ENCODE measurements around the gene APRT.

DNA sequence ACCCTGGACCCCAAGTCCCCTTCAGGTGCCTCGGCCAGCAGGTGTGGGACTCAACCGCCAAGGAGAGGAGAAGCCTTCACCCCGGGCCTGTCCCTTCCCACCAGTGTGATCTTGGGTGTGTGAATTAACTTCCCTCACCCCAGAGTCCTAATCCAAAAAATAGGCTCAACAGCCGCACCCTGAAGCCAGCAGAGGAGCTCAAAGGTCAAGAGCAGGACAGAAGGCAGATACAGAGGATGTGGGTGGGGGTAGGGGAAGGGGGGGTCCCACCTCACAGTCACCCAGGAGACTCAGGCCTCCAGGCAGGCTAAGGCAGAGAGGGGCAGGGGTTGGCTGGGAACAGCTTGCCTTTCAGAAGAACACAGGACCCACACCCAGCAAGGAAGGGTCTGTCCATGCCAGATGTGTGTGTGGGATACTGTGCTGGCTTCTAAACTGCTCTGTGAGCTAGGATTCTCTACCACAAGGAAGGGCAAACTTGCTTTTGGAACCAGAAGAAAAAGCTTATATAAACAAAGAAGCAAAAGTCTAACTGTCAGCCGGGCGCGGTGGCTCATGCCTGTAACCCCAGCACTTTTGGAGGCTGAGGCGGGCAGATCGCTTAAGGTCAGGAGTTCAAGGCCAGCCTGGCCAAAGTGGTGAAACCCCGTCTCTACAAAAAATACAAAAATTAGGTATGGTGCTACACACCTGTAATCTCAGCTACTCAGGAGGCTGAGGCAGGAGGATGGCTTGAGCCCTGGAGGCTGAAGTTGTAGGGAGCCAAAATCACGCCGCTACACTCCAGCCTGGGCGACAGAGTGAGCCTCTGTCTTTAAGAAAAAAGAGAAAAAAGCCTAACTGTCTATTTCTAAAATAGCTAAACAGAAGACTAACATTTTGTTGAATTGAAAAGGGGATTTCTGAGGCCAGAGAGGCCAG lies 31.3 kb downstream of the APRT start:
- TF ChIP-seq NR2C2 (IDR thresholded peaks at IDR 0.05; ENCODE audit: borderline replicate concordance, control insufficient read depth, insufficient read length, low read depth) (no peak), EZH2 (IDR thresholded peaks at IDR 0.05; ENCODE audit: borderline replicate concordance, control insufficient read depth, low read depth, low read length) (no peak), ETV6 (conservative IDR thresholded peaks at IDR 0.05 in 1 of 2, IDR thresholded peaks at IDR 0.05 in 1 of 2; ENCODE audit: borderline replicate concordance in 1 of 2, low read depth in 1 of 2) (no peak), POLR2A (IDR thresholded peaks at IDR 0.05; ENCODE audit: low read depth, low read length) (no peak; the same call in 1 of the 2 replicates), POLR2AphosphoS5 (IDR thresholded peaks at IDR 0.05; ENCODE audit: low read length) (no peak), TAF1 (IDR thresholded peaks at IDR 0.05; ENCODE audit: borderline replicate concordance, low read depth, low read length) (no peak), FOXM1 (IDR thresholded peaks at IDR 0.05; ENCODE audit: low read depth, low read length) (no peak), ATF3 (IDR thresholded peaks at IDR 0.05; ENCODE audit: borderline replicate concordance, extremely low read depth, low read depth, low read length) (no peak), CREB1 (IDR thresholded peaks at IDR 0.05; ENCODE audit: low read depth) (no peak)
- TF ChIP-seq, protein P1, sequence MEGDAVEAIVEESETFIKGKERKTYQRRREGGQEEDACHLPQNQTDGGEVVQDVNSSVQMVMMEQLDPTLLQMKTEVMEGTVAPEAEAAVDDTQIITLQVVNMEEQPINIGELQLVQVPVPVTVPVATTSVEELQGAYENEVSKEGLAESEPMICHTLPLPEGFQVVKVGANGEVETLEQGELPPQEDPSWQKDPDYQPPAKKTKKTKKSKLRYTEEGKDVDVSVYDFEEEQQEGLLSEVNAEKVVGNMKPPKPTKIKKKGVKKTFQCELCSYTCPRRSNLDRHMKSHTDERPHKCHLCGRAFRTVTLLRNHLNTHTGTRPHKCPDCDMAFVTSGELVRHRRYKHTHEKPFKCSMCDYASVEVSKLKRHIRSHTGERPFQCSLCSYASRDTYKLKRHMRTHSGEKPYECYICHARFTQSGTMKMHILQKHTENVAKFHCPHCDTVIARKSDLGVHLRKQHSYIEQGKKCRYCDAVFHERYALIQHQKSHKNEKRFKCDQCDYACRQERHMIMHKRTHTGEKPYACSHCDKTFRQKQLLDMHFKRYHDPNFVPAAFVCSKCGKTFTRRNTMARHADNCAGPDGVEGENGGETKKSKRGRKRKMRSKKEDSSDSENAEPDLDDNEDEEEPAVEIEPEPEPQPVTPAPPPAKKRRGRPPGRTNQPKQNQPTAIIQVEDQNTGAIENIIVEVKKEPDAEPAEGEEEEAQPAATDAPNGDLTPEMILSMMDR (IDR thresholded peaks at IDR 0.05 in 2 of 3, conservative IDR thresholded peaks at IDR 0.05 in 1 of 3; ENCODE audit: control insufficient read depth in 2 of 3, extremely low read depth in 1 of 3, insufficient read depth in 1 of 3, low read depth in 3 of 3, low read length in 3 of 3) = no peak
- TF ChIP-seq, protein P2, sequence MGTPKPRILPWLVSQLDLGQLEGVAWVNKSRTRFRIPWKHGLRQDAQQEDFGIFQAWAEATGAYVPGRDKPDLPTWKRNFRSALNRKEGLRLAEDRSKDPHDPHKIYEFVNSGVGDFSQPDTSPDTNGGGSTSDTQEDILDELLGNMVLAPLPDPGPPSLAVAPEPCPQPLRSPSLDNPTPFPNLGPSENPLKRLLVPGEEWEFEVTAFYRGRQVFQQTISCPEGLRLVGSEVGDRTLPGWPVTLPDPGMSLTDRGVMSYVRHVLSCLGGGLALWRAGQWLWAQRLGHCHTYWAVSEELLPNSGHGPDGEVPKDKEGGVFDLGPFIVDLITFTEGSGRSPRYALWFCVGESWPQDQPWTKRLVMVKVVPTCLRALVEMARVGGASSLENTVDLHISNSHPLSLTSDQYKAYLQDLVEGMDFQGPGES (IDR thresholded peaks at IDR 0.05) = no peak

Measured in GM12878 (cell line).